WTC11 (cell line): Measurements from ENCODE around the gene PAK5. TPM values are rescaled to one million over a fixed set of nuclear protein-coding genes. Genes with fewer than 3 reads are reported as not detected.

Experiments used
- ATAC-seq: fragments of 200-7000 bp; cut with Tn5 transposase; 2 replicates; pipeline ENCODE4 v1.10.0; 2021; ENCODE audit warnings: mild to moderate bottlenecking, moderate library complexity
- CTCF ChIA-PET: fragments of 300-600 bp; sonication (Branson Sonifier 250); formaldehyde crosslinking; loops from one replicate; lab custom pipeline; 2021; ENCODE audit warnings: antibody characterized with exemption; lab: Charles Lee
- POLR2A ChIA-PET: fragments of 350-600 bp; sonication (Branson Sonifier 250); formaldehyde crosslinking; loops from one replicate; lab custom pipeline; 2021; ENCODE audit warnings: antibody characterized with exemption; lab: Charles Lee
- DNase-seq: peaks from one replicate; pipeline ENCODE4 v3.0.0; 2021; ENCODE audit warnings: low spot score
- H3K27ac Mint-ChIP-seq: 2 replicates; pipeline ENCODE4 v1.8.0; 2021; ENCODE audit warnings: mixed read lengths
- H3K27me3 Mint-ChIP-seq: 2 replicates; pipeline ENCODE4 v1.8.0; 2021; ENCODE audit warnings: low read depth, mild to moderate bottlenecking, moderate library complexity, mixed read lengths
- H3K36me3 Mint-ChIP-seq: 2 replicates; pipeline ENCODE4 v1.8.0; 2021; ENCODE audit warnings: mixed read lengths
- H3K4me1 Mint-ChIP-seq: 2 replicates; pipeline ENCODE4 v1.8.0; 2022; ENCODE audit warnings: mixed read lengths
- H3K4me3 Mint-ChIP-seq: 2 replicates; pipeline ENCODE4 v1.8.0; 2021; ENCODE audit warnings: mild to moderate bottlenecking, moderate library complexity, mixed read lengths
- H3K9me3 Mint-ChIP-seq: 2 replicates; pipeline ENCODE4 v1.8.0; 2021; ENCODE audit warnings: mixed read lengths
- ATF1 ChIP-seq: sonication (generic); formaldehyde crosslinking; IDR thresholded peaks from 2 replicates; pipeline ENCODE4 v1.8.1; 2023; ENCODE audit warnings: mild to moderate bottlenecking, moderate library complexity, missing genetic modification reagents
- CREM ChIP-seq: sonication (generic); formaldehyde crosslinking; IDR thresholded peaks from 2 replicates; pipeline ENCODE4 v1.8.1; 2022; ENCODE audit warnings: mild to moderate bottlenecking, missing genetic modification reagents, moderate library complexity
- IRF2 ChIP-seq: sonication (generic); formaldehyde crosslinking; IDR thresholded peaks from 2 replicates; pipeline ENCODE4 v1.8.0; 2022; ENCODE audit warnings: low read depth, missing genetic modification reagents, borderline replicate concordance
- MLX ChIP-seq: sonication (generic); formaldehyde crosslinking; IDR thresholded peaks from 2 replicates; pipeline ENCODE4 v1.8.1; 2023; ENCODE audit warnings: mild to moderate bottlenecking, missing genetic modification reagents, moderate library complexity
- NR2C2 ChIP-seq: sonication (generic); formaldehyde crosslinking; IDR thresholded peaks from 2 replicates; pipeline ENCODE4 v1.8.0; 2022; ENCODE audit warnings: mild to moderate bottlenecking, missing genetic modification reagents
- PRRX2 ChIP-seq: fragments of 250-450 bp; sonication (Bioruptor Pico); IDR thresholded peaks from 2 replicates; pipeline ENCODE4 v1.8.0; 2021; ENCODE audit warnings: mild to moderate bottlenecking
- USF1 ChIP-seq: sonication (generic); formaldehyde crosslinking; IDR thresholded peaks from 2 replicates; pipeline ENCODE4 v1.8.0; 2022; ENCODE audit warnings: mild to moderate bottlenecking, missing genetic modification reagents
- ZNF396 ChIP-seq: fragments of 250-450 bp; sonication (Bioruptor Pico); IDR thresholded peaks from 2 replicates; pipeline ENCODE4 v1.8.0; 2021; ENCODE audit warnings: mild to moderate bottlenecking, moderate library complexity, borderline replicate concordance
- ZNF423 ChIP-seq: fragments of 250-450 bp; sonication (Bioruptor Pico); IDR thresholded peaks from 2 replicates; pipeline ENCODE4 v2.1.2; 2022; ENCODE audit warnings: mild to moderate bottlenecking, moderate library complexity
- total RNA-seq: library from RNA; stranded (reverse); gene quantifications from 3 replicates; pipeline ENCODE4 v1.2.3, GENCODE V29; 2021
- TF ChIP-seq, protein P1 (sequence below): fragments of 250-450 bp; sonication (Bioruptor Pico); IDR thresholded peaks from 2 replicates; pipeline ENCODE4 v1.9.0; 2021; ENCODE audit warnings: mild to moderate bottlenecking, borderline replicate concordance
- TF ChIP-seq, protein P2 (sequence below): sonication (generic); formaldehyde crosslinking; IDR thresholded peaks from 2 replicates; pipeline ENCODE4 v1.8.0; 2022; ENCODE audit warnings: mild to moderate bottlenecking, missing genetic modification reagents
- TF ChIP-seq, protein P3 (sequence below): sonication (generic); formaldehyde crosslinking; IDR thresholded peaks from 2 replicates; pipeline ENCODE4 v1.8.0; 2023; ENCODE audit warnings: mild to moderate bottlenecking, missing genetic modification reagents

Gene PAK5
- total RNA-seq, 1 experiment from 2014 or later = 0.31 TPM

DNA sequence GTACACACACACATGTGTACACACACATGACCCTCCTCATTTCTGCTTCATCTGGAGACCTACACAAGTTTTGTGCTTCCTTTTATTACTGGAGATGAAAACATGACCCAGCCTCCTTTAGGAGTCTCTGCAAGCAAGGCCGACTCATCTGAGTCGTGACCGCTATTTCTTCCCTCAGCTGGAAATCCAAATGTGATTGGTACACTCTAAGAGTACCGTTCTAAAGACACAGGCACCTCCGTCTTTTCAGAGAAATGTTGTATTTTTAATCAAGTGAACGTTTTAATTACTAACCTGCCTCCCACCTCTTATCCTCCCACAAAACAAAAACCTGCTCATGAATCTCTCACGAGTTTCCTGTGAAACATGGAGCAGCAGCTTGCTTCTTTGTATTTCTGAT lies 261.5 kb downstream of the PAK5 start:
- POLR2A ChIA-PET = no interaction called here

DNA sequence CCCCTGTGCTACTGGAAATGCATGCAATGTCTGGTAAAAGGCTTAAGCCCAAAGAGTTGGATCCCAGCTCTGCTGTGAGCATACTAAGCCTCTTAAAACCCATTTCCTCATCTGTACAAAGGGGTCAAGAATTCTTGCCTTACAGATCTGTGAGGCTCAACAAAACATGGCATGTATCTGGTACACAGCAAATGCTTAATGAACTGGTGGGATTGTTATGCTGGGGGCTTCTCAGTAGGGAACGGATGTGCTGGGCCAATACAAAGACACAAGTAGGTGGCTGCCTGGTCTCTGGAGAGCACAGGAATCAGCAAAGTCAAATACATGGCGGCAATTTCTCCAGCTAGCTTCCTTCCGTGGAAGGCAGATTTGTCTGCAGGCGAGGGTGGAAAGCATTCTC lies 262.2 kb downstream of the PAK5 start:
- Mint-ChIP-seq H3K9me3 (no peaks in the 10 kb centered on the region), H3K4me1 (peaks cover 55% of the 10 kb centered on the region), H3K4me3 (no peak overlapping the region), H3K27me3 (peaks cover 54% of the 10 kb centered on the region), H3K36me3 (no peaks in the 10 kb centered on the region; the same call in 1 of the 2 replicates), H3K27ac (no peak overlapping the region)
- CTCF ChIA-PET = interaction anchor here (0.5 to 1.0 kb wide), 3 partner anchors 58 to 327 kb away, joined by 3 to 4 read pairs (median 3); no protein-coding TSS in a partner anchor
- TF ChIP-seq PRRX2 (no peak), ZNF423 (CRISPR knock-in tag) (no peak), MLX (CRISPR knock-in tag) (no peak), ATF1 (CRISPR knock-in tag) (no peak), USF1 (no peak), CREM (CRISPR knock-in tag) (no peak), IRF2 (CRISPR knock-in tag) (no peak), ZNF396 (no peak)
- TF ChIP-seq, protein P1, sequence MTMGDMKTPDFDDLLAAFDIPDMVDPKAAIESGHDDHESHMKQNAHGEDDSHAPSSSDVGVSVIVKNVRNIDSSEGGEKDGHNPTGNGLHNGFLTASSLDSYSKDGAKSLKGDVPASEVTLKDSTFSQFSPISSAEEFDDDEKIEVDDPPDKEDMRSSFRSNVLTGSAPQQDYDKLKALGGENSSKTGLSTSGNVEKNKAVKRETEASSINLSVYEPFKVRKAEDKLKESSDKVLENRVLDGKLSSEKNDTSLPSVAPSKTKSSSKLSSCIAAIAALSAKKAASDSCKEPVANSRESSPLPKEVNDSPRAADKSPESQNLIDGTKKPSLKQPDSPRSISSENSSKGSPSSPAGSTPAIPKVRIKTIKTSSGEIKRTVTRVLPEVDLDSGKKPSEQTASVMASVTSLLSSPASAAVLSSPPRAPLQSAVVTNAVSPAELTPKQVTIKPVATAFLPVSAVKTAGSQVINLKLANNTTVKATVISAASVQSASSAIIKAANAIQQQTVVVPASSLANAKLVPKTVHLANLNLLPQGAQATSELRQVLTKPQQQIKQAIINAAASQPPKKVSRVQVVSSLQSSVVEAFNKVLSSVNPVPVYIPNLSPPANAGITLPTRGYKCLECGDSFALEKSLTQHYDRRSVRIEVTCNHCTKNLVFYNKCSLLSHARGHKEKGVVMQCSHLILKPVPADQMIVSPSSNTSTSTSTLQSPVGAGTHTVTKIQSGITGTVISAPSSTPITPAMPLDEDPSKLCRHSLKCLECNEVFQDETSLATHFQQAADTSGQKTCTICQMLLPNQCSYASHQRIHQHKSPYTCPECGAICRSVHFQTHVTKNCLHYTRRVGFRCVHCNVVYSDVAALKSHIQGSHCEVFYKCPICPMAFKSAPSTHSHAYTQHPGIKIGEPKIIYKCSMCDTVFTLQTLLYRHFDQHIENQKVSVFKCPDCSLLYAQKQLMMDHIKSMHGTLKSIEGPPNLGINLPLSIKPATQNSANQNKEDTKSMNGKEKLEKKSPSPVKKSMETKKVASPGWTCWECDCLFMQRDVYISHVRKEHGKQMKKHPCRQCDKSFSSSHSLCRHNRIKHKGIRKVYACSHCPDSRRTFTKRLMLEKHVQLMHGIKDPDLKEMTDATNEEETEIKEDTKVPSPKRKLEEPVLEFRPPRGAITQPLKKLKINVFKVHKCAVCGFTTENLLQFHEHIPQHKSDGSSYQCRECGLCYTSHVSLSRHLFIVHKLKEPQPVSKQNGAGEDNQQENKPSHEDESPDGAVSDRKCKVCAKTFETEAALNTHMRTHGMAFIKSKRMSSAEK (CRISPR knock-in tag) = no peak
- DNase-seq (no peak), ATAC-seq (peak; percentile 59)
- POLR2A ChIA-PET = no interaction called here

More for the DNA sequence above, 261.5 kb downstream of the PAK5 start:
- H3K4me1 Mint-ChIP-seq = peaks cover 48% of the 10 kb centered on the region
- H3K36me3 Mint-ChIP-seq = no peaks in the 10 kb centered on the region; the same call in 1 of the 2 replicates
- H3K27ac Mint-ChIP-seq = no peak overlapping the region; the same call in 1 of the 2 replicates
- H3K4me3 Mint-ChIP-seq = no peak overlapping the region
- TF ChIP-seq, protein P2, sequence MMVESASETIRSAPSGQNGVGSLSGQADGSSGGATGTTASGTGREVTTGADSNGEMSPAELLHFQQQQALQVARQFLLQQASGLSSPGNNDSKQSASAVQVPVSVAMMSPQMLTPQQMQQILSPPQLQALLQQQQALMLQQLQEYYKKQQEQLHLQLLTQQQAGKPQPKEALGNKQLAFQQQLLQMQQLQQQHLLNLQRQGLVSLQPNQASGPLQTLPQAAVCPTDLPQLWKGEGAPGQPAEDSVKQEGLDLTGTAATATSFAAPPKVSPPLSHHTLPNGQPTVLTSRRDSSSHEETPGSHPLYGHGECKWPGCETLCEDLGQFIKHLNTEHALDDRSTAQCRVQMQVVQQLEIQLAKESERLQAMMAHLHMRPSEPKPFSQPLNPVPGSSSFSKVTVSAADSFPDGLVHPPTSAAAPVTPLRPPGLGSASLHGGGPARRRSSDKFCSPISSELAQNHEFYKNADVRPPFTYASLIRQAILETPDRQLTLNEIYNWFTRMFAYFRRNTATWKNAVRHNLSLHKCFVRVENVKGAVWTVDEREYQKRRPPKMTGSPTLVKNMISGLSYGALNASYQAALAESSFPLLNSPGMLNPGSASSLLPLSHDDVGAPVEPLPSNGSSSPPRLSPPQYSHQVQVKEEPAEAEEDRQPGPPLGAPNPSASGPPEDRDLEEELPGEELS (CRISPR knock-in tag) = no peak
- TF ChIP-seq, protein P3, sequence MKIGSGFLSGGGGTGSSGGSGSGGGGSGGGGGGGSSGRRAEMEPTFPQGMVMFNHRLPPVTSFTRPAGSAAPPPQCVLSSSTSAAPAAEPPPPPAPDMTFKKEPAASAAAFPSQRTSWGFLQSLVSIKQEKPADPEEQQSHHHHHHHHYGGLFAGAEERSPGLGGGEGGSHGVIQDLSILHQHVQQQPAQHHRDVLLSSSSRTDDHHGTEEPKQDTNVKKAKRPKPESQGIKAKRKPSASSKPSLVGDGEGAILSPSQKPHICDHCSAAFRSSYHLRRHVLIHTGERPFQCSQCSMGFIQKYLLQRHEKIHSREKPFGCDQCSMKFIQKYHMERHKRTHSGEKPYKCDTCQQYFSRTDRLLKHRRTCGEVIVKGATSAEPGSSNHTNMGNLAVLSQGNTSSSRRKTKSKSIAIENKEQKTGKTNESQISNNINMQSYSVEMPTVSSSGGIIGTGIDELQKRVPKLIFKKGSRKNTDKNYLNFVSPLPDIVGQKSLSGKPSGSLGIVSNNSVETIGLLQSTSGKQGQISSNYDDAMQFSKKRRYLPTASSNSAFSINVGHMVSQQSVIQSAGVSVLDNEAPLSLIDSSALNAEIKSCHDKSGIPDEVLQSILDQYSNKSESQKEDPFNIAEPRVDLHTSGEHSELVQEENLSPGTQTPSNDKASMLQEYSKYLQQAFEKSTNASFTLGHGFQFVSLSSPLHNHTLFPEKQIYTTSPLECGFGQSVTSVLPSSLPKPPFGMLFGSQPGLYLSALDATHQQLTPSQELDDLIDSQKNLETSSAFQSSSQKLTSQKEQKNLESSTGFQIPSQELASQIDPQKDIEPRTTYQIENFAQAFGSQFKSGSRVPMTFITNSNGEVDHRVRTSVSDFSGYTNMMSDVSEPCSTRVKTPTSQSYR = no peak
- TF ChIP-seq NR2C2 (CRISPR knock-in tag) = no peak
- peaks cover 47% of the 10 kb centered on the region for H3K27me3 Mint-ChIP-seq
- CTCF ChIA-PET = interaction anchor here (0.5 to 1.0 kb wide), 2 partner anchors 261 to 326 kb away, joined by 3 read pairs; no protein-coding TSS in a partner anchor
- H3K9me3 Mint-ChIP-seq = no peaks in the 10 kb centered on the region
- DNase-seq = no peak
- no peak for ATAC-seq
